Right lobe of liver (tissue), 6 donors: ENCODE measurements around the gene A3GALT2. TPM values are rescaled to one million over a fixed set of nuclear protein-coding genes. Genes with fewer than 3 reads are reported as not detected.

Source experiments
- ATAC-seq, 4 donors: fragments of 200-7000 bp; cut with Tn5 transposase; one replicate each; pipeline ENCODE4 v1.9.1; 2020; ENCODE audit warnings: mild to moderate bottlenecking in 4 of 4, moderate library complexity in 4 of 4
- DNase-seq, 3 donors: peaks; one replicate each; pipeline ENCODE4 v3.0.0-alpha.2; 2020
- H3K27ac ChIP-seq, 3 donors: fragments of 200-600 bp; one replicate each; pipeline ENCODE4 v1.8.0; 2022
- H3K27me3 ChIP-seq, 2 donors: fragments of 200-600 bp; one replicate each; pipeline ENCODE4 v1.8.0; 2022
- H3K36me3 ChIP-seq, 4 donors: fragments of 200-600 bp; sonication (generic) in 1 of 4; one replicate each; pipeline versions ENCODE4 v1.5.1 to v1.8.0; 2017 to 2022; ENCODE audit warnings: control low read depth in 1 of 4
- H3K4me1 ChIP-seq, 4 donors: fragments of 200-600 bp; sonication (generic) in 1 of 4; one replicate each; pipeline versions ENCODE4 v1.5.1 to v1.8.0; 2017 to 2022; ENCODE audit warnings: control low read depth in 1 of 4
- H3K4me3 ChIP-seq, 3 donors: fragments of 200-600 bp; one replicate each; pipeline ENCODE4 v1.8.0; 2022
- H3K9me3 ChIP-seq, 4 donors: fragments of 200-600 bp; sonication (generic) in 1 of 4; one replicate each; pipeline versions ENCODE4 v1.5.1 to v1.8.0; 2017 to 2022; ENCODE audit warnings: control low read depth in 1 of 4
- CTCF ChIP-seq, 4 donors: fragments of 200-600 bp in 3 of 4; fragments of 450-650 bp in 1 of 4; IDR thresholded peaks; one replicate each; pipeline versions ENCODE4 v1.5.1 to v1.8.0; 2016 to 2022; ENCODE audit warnings: antibody characterized with exemption in 4 of 4, mild to moderate bottlenecking in 2 of 4
- POLR2A ChIP-seq: fragments of 450-650 bp; IDR thresholded peaks from one replicate; pipeline ENCODE4 v1.6.1; 2017; ENCODE audit warnings: antibody characterized with exemption, mild to moderate bottlenecking
- WGBS: methylation state at CpG from one replicate; pipeline ENCODE4 v1.1.6; 2018; ENCODE audit warnings: low coverage, low lambda C conversion rate; ENCODE audit not compliant: insufficient coverage; ENCODE audit errors: missing lambda C conversion rate; 5-methylcytosine and 5-hydroxymethylcytosine counted together
- intact Hi-C, 2 donors: fragments of 100-400 bp; cut with DNase I; formaldehyde crosslinking; loops; one replicate each; pipeline versions ENCODE4 v1.11.2 to v1.14.1; 2022
- microRNA counts: library from miRNA; unstranded; fragments of <30 nt; microRNA quantifications from one replicate; lab custom pipeline; 2016
- microRNA-seq, 2 donors: library from miRNA; unstranded; fragments of <30 nt; microRNA quantifications; one replicate each; pipeline ENCODE4, GENCODE V29; 2019 to 2020
- small RNA-seq, 2 experiments: library from RNA; depleted of rRNA; stranded (forward); fragments of <200 nt; gene quantifications; one replicate each; pipeline ENCODE3, GENCODE V24; 2016
- total RNA-seq, 6 experiments: library from RNA; depleted of rRNA in 2 of 6; stranded (reverse); fragments of >200 nt in 2 of 6; fragmentation: NEBNext Ultra II Directional in 3 of 6; extraction: Animal tissue kit (Norgen Biotek cat#: 25700) in 3 of 6; gene quantifications; one replicate each; pipeline versions ENCODE4 v1.1.0 to v1.2.4, GENCODE V29; 2016 to 2023
- donor health status: DM: no; HTN: yes; CAD: no.
- donor health status: DM: no; HTN: no; CAD: no.
- donor health status: DM: no; HTN: no; CAD: no.
- donor health status: DM: no; HTN: yes; CAD: no.
- donor health status: DM: no; HTN: yes; CAD: no.

Gene A3GALT2
- total RNA-seq, 6 experiments from 2014 or later = not detected

- intact Hi-C loops = no loop called here
- Histone ChIP-seq H3K9me3 (no peaks in the 10 kb centered on the region), H3K4me3 (no peak overlapping the region), H3K27ac (no peak overlapping the region), H3K27me3 (no peaks in the 10 kb centered on the region), H3K36me3 (no peaks in the 10 kb centered on the region), H3K4me1 (peaks cover 0 to 19% (median 8%) of the 10 kb centered on the region in 4 donors)
- WGBS = 100% methylated on average over 1 of the region's 3 CpGs
- TF ChIP-seq CTCF (IDR thresholded peaks at IDR 0.05) = no peak
- no peak for TF ChIP-seq POLR2A
- ATAC-seq = no peak
- DNase-seq = no peak
Observed at GRCh38 chr1:33259879-33260278, 61.0 kb downstream of the A3GALT2 start.

GRCh38 chr1:33258788-33259274 is 62.1 kb downstream of the A3GALT2 start:
- Histone ChIP-seq H3K27ac (peak overlapping the region in 2 of 3 donors; percentile 84 to 88), H3K27me3 (no peaks in the 10 kb centered on the region), H3K4me1 (peaks cover 0 to 19% (median 8%) of the 10 kb centered on the region in 4 donors), H3K36me3 (no peaks in the 10 kb centered on the region), H3K9me3 (no peaks in the 10 kb centered on the region), H3K4me3 (no peak overlapping the region)
- WGBS = 50% methylated on average over 2 of the region's 2 CpGs
- peak in 1 of 4 donors; percentile 11 for ATAC-seq
- TF ChIP-seq POLR2A (no peak), CTCF (IDR thresholded peaks at IDR 0.05) (no peak)
- no peak for DNase-seq
- intact Hi-C loops = no loop called here

- 17% methylated on average over 9 of the region's 19 CpGs for WGBS
- Histone ChIP-seq H3K9me3 (no peaks in the 10 kb centered on the region), H3K27ac (peak overlapping the region; percentile 59 to 88 (median 84)), H3K36me3 (no peaks in the 10 kb centered on the region), H3K27me3 (no peaks in the 10 kb centered on the region), H3K4me3 (peak overlapping the region; percentile 30 to 62 (median 56)), H3K4me1 (peaks cover 0 to 19% (median 8%) of the 10 kb centered on the region in 4 donors)
- intact Hi-C loops = no loop called here
- TF ChIP-seq POLR2A (no peak), CTCF (IDR thresholded peaks at IDR 0.05) (no peak)
- DNase-seq = peak; percentile 43 to 72 (median 67)
- ATAC-seq = peak; percentile 23 to 55 (median 36)
Observed at GRCh38 chr1:33257772-33258712, 62.9 kb downstream of the A3GALT2 start.

- DNase-seq (no peak), ATAC-seq (peak in 1 of 4 donors; percentile 1)
- peaks cover 0 to 19% (median 8%) of the 10 kb centered on the region in 4 donors for H3K4me1 ChIP-seq
- no peaks in the 10 kb centered on the region for H3K36me3 ChIP-seq
- H3K4me3 ChIP-seq = peak overlapping the region; percentile 30 to 62 (median 56)
- H3K9me3 ChIP-seq = no peaks in the 10 kb centered on the region
- peak overlapping the region; percentile 59 to 88 (median 84) for H3K27ac ChIP-seq
- H3K27me3 ChIP-seq = no peaks in the 10 kb centered on the region
- 0% methylated on average over 18 of the region's 18 CpGs for WGBS
- TF ChIP-seq CTCF (IDR thresholded peaks at IDR 0.05) = no peak
- intact Hi-C loops = no loop called here
Observed at GRCh38 chr1:33257207-33257771, 63.6 kb downstream of the A3GALT2 start.

MicroRNAs encoded within 50 kb of the gene (microRNA counts, 767-probe panel; counts per million panel counts)
- 237 counts per million for microRNA hsa-miR-3605-5p (lab: Ali Mortazavi, UCI)

Small RNA genes lying within 50 kb of the gene (microRNA-seq; reads per million reads assigned to microRNA genes)
- gene MIR3605 = 40.5 to 58.0 reads per million in 2 donors

Small RNA genes lying within 50 kb of the gene (small RNA-seq; reads per million reads assigned to genes)
- gene RN7SKP16 = 0 reads per million in 2 experiments

Other genes with a start within 250 kb of the A3GALT2 start
- gene AZIN2, start 239.9 kb downstream of the A3GALT2 start, total RNA-seq = 1 to 10 TPM in 2 of 6 experiments, under 1 TPM in 4; 0.62 to 1.2 (median 0.85) TPM
- 1 to 10 TPM; 1.1 to 2.4 (median 1.7) TPM for gene TRIM62, start 139.1 kb downstream of the A3GALT2 start, total RNA-seq
- gene ZNF362, start 64.6 kb downstream of the A3GALT2 start, total RNA-seq = 1 to 10 TPM; 3.4 to 8.4 (median 7.0) TPM
- 10 to 100 TPM; 49.3 to 86.5 (median 66.8) TPM for gene PHC2, start 110.0 kb upstream of the A3GALT2 start, total RNA-seq
- gene ZSCAN20, start 151.5 kb upstream of the A3GALT2 start, total RNA-seq = 1 to 10 TPM in 4 of 6 experiments, under 1 TPM in 2; 0.81 to 2.7 (median 1.4) TPM